Left lung (tissue), 10 donors: Measurements from ENCODE around the gene TADA2A. TPM values are rescaled to one million over a fixed set of nuclear protein-coding genes. Genes with fewer than 3 reads are reported as not detected.

ENCODE experiments used
- ATAC-seq: fragments of 200-7000 bp; cut with Tn5 transposase; one replicate; pipeline ENCODE4 v1.9.1; 2020; ENCODE audit warnings: moderate library complexity
- DNase-seq, 4 donors: peaks; one replicate each; pipeline ENCODE4 v3.0.0-alpha.2; 2013 to 2020
- H3K27ac ChIP-seq, 2 donors: fragments of 200-600 bp; sonication (generic) in 1 of 2; one replicate each; pipeline versions ENCODE4 v1.5.0 to v1.8.0; 2020 to 2021
- H3K27me3 ChIP-seq, 2 donors: fragments of 200-600 bp; sonication (generic) in 1 of 2; one replicate each; pipeline versions ENCODE4 v1.5.0 to v1.8.0; 2020 to 2021
- H3K36me3 ChIP-seq, 2 donors: fragments of 200-600 bp; sonication (generic) in 1 of 2; one replicate each; pipeline versions ENCODE4 v1.5.0 to v1.8.0; 2020 to 2021
- H3K4me1 ChIP-seq, 2 donors: fragments of 200-600 bp; one replicate each; pipeline ENCODE4 v1.8.0; 2021
- H3K4me3 ChIP-seq, 2 donors: fragments of 200-600 bp; sonication (generic) in 1 of 2; one replicate each; pipeline versions ENCODE4 v1.5.0 to v1.8.0; 2020 to 2021; ENCODE audit warnings: mild to moderate bottlenecking in 1 of 2
- H3K9me3 ChIP-seq, 2 donors: fragments of 200-600 bp; sonication (generic) in 1 of 2; one replicate each; pipeline versions ENCODE4 v1.5.0 to v1.8.0; 2020 to 2021
- intact Hi-C, 2 donors: fragments of 100-400 bp; cut with DNase I; formaldehyde crosslinking; loops; one replicate each; pipeline versions ENCODE4 v1.11.2 to v1.14.2; 2022
- polyA plus RNA-seq, 6 donors: library from polyadenylated mRNA; unstranded; fragments of 120-200 nt; gene quantifications; one replicate each; pipeline ENCODE4 v1.2.1, GENCODE V29; 2013; ENCODE audit not compliant: insufficient read length in 6 of 6
- total RNA-seq, 2 donors: library from RNA; stranded (reverse); fragmentation: NEBNext Ultra II Directional; extraction: Animal tissue kit (Norgen Biotek cat#: 25700); gene quantifications; one replicate each; pipeline ENCODE4 v1.2.1, GENCODE V29; 2021
- TF ChIP-seq, protein P1 (sequence below), 2 donors: fragments of 200-600 bp; sonication (generic) in 1 of 2; IDR thresholded peaks; one replicate each; pipeline versions ENCODE4 v1.5.0 to v1.8.0; 2021; ENCODE audit warnings: antibody characterized with exemption in 2 of 2
- donor health status: DM: no; HTN: yes; CAD: no.
- donor health status: DM: no; HTN: no; CAD: no.

Gene TADA2A
- total and polyA plus RNA-seq, 8 donors: 16.3 to 34.7 (median 28.4) TPM

DNA sequence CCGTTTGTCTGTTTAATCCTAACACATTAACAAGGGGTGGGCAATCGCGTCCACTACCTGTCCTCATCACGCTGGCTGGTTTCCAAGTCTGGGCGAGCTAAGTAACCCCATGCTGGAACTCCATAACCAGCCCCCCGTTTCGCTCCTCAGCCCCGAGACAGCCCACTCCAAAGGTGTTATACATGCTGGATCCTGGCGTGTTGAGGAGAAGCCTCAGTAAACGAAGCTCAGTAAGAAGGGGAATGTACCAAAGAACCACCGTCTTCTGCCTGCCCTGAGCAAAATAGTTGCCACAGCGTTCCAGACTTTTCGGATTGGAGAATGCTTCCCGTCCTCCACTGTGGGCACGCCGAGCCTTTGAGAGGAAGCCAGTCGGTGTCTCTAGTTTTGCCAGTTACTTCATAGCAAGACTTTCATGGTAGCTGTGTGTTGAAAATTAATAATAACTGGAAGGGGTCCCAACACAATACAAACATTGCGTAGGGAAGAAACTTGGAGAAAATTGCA lies 47.0 kb upstream of the TADA2A start:
- DNase-seq: no peak
- ATAC-seq: peak; percentile 1
- Histone ChIP-seq H3K36me3 (no peaks in the 10 kb centered on the region), H3K4me1 (peaks cover 0 to 30% of the 10 kb centered on the region in 2 donors), H3K27ac (peak overlapping the region; percentile 72 to 91), H3K4me3 (peak overlapping the region; percentile 95 to 96), H3K9me3 (no peaks in the 10 kb centered on the region), H3K27me3 (no peaks in the 10 kb centered on the region)
- intact Hi-C loops: no loop called here
- TF ChIP-seq, protein P1, sequence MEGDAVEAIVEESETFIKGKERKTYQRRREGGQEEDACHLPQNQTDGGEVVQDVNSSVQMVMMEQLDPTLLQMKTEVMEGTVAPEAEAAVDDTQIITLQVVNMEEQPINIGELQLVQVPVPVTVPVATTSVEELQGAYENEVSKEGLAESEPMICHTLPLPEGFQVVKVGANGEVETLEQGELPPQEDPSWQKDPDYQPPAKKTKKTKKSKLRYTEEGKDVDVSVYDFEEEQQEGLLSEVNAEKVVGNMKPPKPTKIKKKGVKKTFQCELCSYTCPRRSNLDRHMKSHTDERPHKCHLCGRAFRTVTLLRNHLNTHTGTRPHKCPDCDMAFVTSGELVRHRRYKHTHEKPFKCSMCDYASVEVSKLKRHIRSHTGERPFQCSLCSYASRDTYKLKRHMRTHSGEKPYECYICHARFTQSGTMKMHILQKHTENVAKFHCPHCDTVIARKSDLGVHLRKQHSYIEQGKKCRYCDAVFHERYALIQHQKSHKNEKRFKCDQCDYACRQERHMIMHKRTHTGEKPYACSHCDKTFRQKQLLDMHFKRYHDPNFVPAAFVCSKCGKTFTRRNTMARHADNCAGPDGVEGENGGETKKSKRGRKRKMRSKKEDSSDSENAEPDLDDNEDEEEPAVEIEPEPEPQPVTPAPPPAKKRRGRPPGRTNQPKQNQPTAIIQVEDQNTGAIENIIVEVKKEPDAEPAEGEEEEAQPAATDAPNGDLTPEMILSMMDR (IDR thresholded peaks at IDR 0.05): no peak

DNA sequence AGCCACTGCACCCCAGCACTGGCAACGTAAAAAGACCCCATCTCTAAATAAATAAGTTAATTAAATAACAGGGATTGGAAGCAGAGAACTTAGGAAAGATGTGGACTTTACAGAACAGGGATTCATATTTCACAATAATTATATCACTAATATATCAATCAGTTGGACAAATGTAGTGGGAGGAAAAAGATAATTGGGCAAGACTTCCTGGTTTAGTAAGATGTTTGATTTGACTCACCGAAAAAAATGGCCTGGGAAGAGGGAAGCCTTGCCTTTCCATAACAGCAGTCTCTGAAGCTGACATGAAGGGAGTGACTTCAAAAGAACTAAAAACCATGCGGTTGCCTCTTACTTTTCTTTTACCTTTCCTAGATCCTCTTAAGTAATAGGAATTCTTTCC lies 46.1 kb upstream of the TADA2A start:
- no peak for DNase-seq
- no peak for ATAC-seq
- Histone ChIP-seq H3K36me3 (no peaks in the 10 kb centered on the region), H3K4me1 (peaks cover 0 to 30% of the 10 kb centered on the region in 2 donors), H3K27me3 (no peaks in the 10 kb centered on the region), H3K9me3 (no peaks in the 10 kb centered on the region), H3K4me3 (no peak overlapping the region), H3K27ac (peak overlapping the region in 1 of 2 donors; percentile 91)
- TF ChIP-seq, protein P1 (IDR thresholded peaks at IDR 0.05): no peak
- intact Hi-C loops: no loop called here

DNA sequence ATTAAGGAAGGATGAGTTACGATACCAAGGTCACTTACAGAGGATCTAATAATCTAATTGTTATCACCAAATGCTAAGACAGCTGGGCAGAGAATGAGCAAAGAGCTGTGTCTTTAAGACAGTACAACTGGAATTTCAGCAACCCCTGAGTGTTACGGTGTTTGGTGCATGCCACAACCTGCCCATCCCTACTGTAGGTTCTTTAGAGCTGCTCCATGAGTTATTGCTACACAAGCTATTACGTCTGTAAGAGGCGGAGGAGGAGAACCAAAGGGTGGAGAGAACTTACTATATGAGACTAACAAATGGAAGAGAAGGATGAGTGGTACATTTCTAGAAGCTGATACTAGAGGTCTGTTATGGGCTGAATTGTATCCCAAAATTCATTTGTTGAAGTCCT lies 45.1 kb upstream of the TADA2A start:
- Histone ChIP-seq H3K36me3 (no peaks in the 10 kb centered on the region), H3K27ac (no peak overlapping the region), H3K4me3 (no peak overlapping the region), H3K4me1 (peaks cover 0 to 30% of the 10 kb centered on the region in 2 donors), H3K27me3 (no peaks in the 10 kb centered on the region), H3K9me3 (no peaks in the 10 kb centered on the region)
- ATAC-seq: no peak
- intact Hi-C loops: no loop called here
- TF ChIP-seq, protein P1 (IDR thresholded peaks at IDR 0.05): no peak
- DNase-seq: no peak

DNA sequence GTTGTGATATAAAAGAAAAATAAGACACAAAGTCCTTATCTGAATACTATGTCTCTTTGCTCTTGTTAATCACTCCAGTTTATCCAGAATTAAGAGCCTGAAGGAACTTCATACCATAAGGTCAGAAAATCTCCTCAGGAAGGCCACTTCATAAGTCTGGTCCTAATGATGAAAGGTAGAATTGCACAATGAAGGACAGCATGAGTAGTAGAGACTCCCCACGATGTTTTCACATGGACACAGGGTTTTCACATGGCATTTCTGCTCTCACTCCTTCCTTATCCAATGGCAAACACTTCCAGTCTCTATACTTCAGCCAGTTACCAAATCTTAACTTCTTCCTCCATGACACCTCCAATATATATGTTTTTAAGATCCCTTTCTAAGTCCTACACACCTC lies 41.1 kb upstream of the TADA2A start:
- Histone ChIP-seq H3K36me3 (no peaks in the 10 kb centered on the region), H3K27ac (no peak overlapping the region), H3K4me1 (no peaks in the 10 kb centered on the region), H3K9me3 (no peaks in the 10 kb centered on the region), H3K4me3 (no peak overlapping the region), H3K27me3 (no peaks in the 10 kb centered on the region)
- no peak for DNase-seq
- no peak for ATAC-seq
- TF ChIP-seq, protein P1 (IDR thresholded peaks at IDR 0.05): no peak
- intact Hi-C loops: no loop called here

DNA sequence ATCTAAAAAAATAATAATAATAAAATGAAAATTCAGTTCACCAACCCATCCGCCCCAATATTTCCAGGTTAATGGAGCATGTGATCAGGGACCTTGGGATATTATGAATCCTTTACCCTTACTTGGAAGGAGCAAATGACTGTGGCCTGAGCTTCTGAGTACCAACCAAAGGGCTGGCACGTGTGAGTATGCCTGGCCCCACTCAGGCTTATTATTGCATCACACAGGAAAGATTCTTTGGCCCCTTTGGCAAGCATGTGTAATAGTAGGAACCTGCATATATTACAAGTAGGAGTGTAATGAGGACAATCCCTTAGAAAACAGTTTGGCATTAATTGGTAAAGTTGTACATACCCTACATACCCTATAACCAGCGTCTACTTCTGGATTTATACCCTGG lies 38.1 kb upstream of the TADA2A start:
- intact Hi-C loops: no loop called here
- no peaks in the 10 kb centered on the region for H3K9me3 ChIP-seq
- no peak overlapping the region for H3K27ac ChIP-seq
- DNase-seq (no peak), ATAC-seq (peak; percentile 66)
- no peak overlapping the region for H3K4me3 ChIP-seq
- H3K4me1 ChIP-seq: no peaks in the 10 kb centered on the region
- TF ChIP-seq, protein P1 (IDR thresholded peaks at IDR 0.05): no peak
- H3K36me3 ChIP-seq: no peaks in the 10 kb centered on the region
- no peaks in the 10 kb centered on the region for H3K27me3 ChIP-seq
